BLaER1 treated with 17β-estradiol and CSF1 and Interleukin-3, amounts not matched to agents 10 nM and 100 nM (cell line): ENCODE measurements around the gene LOC128125822.
A peak's percentile ranks its signal among the peaks of the same experiment; 100 is the strongest.

ENCODE experiments used
- H3K27ac ChIP-seq, 11 experiments: shearing (Covaris generic); formaldehyde crosslinking; 2 replicates each; pipeline ENCODE4 v1.8.1; 2022
- H3K27me3 ChIP-seq, 11 experiments: shearing (Covaris generic); formaldehyde crosslinking; 2 replicates each; pipeline ENCODE4 v1.8.1; 2022
- H3K36me3 ChIP-seq, 11 experiments: shearing (Covaris generic); formaldehyde crosslinking; 2 replicates each; pipeline ENCODE4 v1.8.1; 2022
- H3K4me1 ChIP-seq, 10 experiments: shearing (Covaris generic); formaldehyde crosslinking; 2 replicates each; pipeline ENCODE4 v1.8.1; 2022
- H3K4me2 ChIP-seq, 11 experiments: shearing (Covaris generic); formaldehyde crosslinking; 2 replicates each; pipeline ENCODE4 v1.8.1; 2022
- H3K4me3 ChIP-seq, 10 experiments: shearing (Covaris generic); formaldehyde crosslinking; 2 replicates each; pipeline ENCODE4 v1.8.1; 2022
- H3K9ac ChIP-seq, 11 experiments: shearing (Covaris generic); formaldehyde crosslinking; 2 replicates each; pipeline ENCODE4 v1.8.1; 2022
- H3K9me3 ChIP-seq, 11 experiments: shearing (Covaris generic); formaldehyde crosslinking; replicated peaks in 1 of 11; 2 replicates each; pipeline ENCODE4 v1.8.1; 2022
- H4K20me1 ChIP-seq, 11 experiments: shearing (Covaris generic); formaldehyde crosslinking; 2 replicates each; pipeline ENCODE4 v1.8.1; 2022
- Cebpa-rat ChIP-seq, 11 experiments: shearing (Covaris generic); IDR thresholded peaks; 2 replicates each; pipeline ENCODE4 v1.8.1; 2022

The LOC128125822 gene

GRCh38 chr6:63533026-63533425 is 39.3 kb upstream of the LOC128125822 start:
- Histone ChIP-seq H3K4me3 (no peak overlapping the region), H3K36me3 (no peaks in the 10 kb centered on the region), H3K9me3 (no peaks in the 10 kb centered on the region), H3K27me3 (no peaks in the 10 kb centered on the region), H3K4me2 (no peak overlapping the region), H3K4me1 (peaks cover 0 to 10% (median 10%) of the 10 kb centered on the region in 10 experiments; a peak in 14 of 20 replicates), H3K9ac (no peak overlapping the region), H4K20me1 (no peaks in the 10 kb centered on the region), H3K27ac (no peak overlapping the region)
- TF ChIP-seq Cebpa-rat (IDR thresholded peaks at IDR 0.05): no peak

- Histone ChIP-seq H3K9me3 (no peaks in the 10 kb centered on the region), H3K9ac (no peak overlapping the region), H3K4me3 (no peak overlapping the region), H3K27me3 (no peaks in the 10 kb centered on the region), H4K20me1 (no peaks in the 10 kb centered on the region), H3K36me3 (no peaks in the 10 kb centered on the region), H3K27ac (no peak overlapping the region), H3K4me2 (no peak overlapping the region), H3K4me1 (peaks cover 0 to 10% (median 10%) of the 10 kb centered on the region in 10 experiments; a peak in 14 of 20 replicates)
- TF ChIP-seq Cebpa-rat (IDR thresholded peaks at IDR 0.05): no peak
Observed at GRCh38 chr6:63533952-63534351, 38.3 kb upstream of the LOC128125822 start.

- H3K4me3 ChIP-seq: no peak overlapping the region
- H3K27ac ChIP-seq: no peak overlapping the region
- H3K9ac ChIP-seq: no peak overlapping the region
- no peak for TF ChIP-seq Cebpa-rat (IDR thresholded peaks at IDR 0.05)
- no peaks in the 10 kb centered on the region for H4K20me1 ChIP-seq
- H3K9me3 ChIP-seq: no peaks in the 10 kb centered on the region
- H3K4me2 ChIP-seq: peak overlapping the region in 8 of 11 experiments; percentile 1 to 62 (median 48); a peak in 15 of 22 replicates
- H3K4me1 ChIP-seq: peaks cover 0 to 10% (median 10%) of the 10 kb centered on the region in 10 experiments; a peak in 14 of 20 replicates
- no peaks in the 10 kb centered on the region for H3K27me3 ChIP-seq
- no peaks in the 10 kb centered on the region for H3K36me3 ChIP-seq
Observed at GRCh38 chr6:63537201-63537958, 34.9 kb upstream of the LOC128125822 start.

GRCh38 chr6:63537959-63538300 is 34.4 kb upstream of the LOC128125822 start:
- no peaks in the 10 kb centered on the region for H3K27me3 ChIP-seq
- H4K20me1 ChIP-seq: no peaks in the 10 kb centered on the region
- no peak overlapping the region for H3K27ac ChIP-seq
- peaks cover 0 to 10% (median 10%) of the 10 kb centered on the region in 10 experiments; a peak in 14 of 20 replicates for H3K4me1 ChIP-seq
- no peaks in the 10 kb centered on the region for H3K9me3 ChIP-seq
- H3K4me3 ChIP-seq: no peak overlapping the region
- H3K4me2 ChIP-seq: peak overlapping the region in 4 of 11 experiments; percentile 1 to 62 (median 47); a peak in 4 of 22 replicates
- H3K9ac ChIP-seq: no peak overlapping the region
- H3K36me3 ChIP-seq: no peaks in the 10 kb centered on the region
- no peak for TF ChIP-seq Cebpa-rat (IDR thresholded peaks at IDR 0.05)

- TF ChIP-seq Cebpa-rat (IDR thresholded peaks at IDR 0.05): no peak
- no peak overlapping the region for H3K4me2 ChIP-seq
- H3K4me1 ChIP-seq: peaks cover 0 to 10% (median 10%) of the 10 kb centered on the region in 10 experiments; a peak in 14 of 20 replicates
Observed at GRCh38 chr6:63538550-63538949, 33.7 kb upstream of the LOC128125822 start.

GRCh38 chr6:63543001-63543400 is 29.3 kb upstream of the LOC128125822 start:
- Histone ChIP-seq H3K4me3 (no peak overlapping the region), H3K4me1 (no peaks in the 10 kb centered on the region), H3K9me3 (no peaks in the 10 kb centered on the region), H4K20me1 (no peaks in the 10 kb centered on the region), H3K36me3 (no peaks in the 10 kb centered on the region), H3K27me3 (no peaks in the 10 kb centered on the region), H3K9ac (no peak overlapping the region), H3K27ac (no peak overlapping the region), H3K4me2 (no peak overlapping the region)
- TF ChIP-seq Cebpa-rat (IDR thresholded peaks at IDR 0.05): no peak

More at GRCh38 chr6:63538550-63538949, 33.7 kb upstream of the LOC128125822 start:
- H3K27ac ChIP-seq: no peak overlapping the region
- H3K9ac ChIP-seq: no peak overlapping the region
- no peak overlapping the region for H3K4me3 ChIP-seq
- H3K27me3 ChIP-seq: no peaks in the 10 kb centered on the region
- no peaks in the 10 kb centered on the region for H3K9me3 ChIP-seq
- H3K36me3 ChIP-seq: no peaks in the 10 kb centered on the region
- no peaks in the 10 kb centered on the region for H4K20me1 ChIP-seq

- Histone ChIP-seq H3K9ac (no peak overlapping the region), H4K20me1 (no peaks in the 10 kb centered on the region), H3K27me3 (no peaks in the 10 kb centered on the region), H3K9me3 (no peaks in the 10 kb centered on the region), H3K4me3 (no peak overlapping the region), H3K36me3 (no peaks in the 10 kb centered on the region), H3K4me1 (no peaks in the 10 kb centered on the region), H3K4me2 (no peak overlapping the region), H3K27ac (no peak overlapping the region)
- no peak for TF ChIP-seq Cebpa-rat (IDR thresholded peaks at IDR 0.05)
Observed at GRCh38 chr6:63543982-63544381, 28.3 kb upstream of the LOC128125822 start.

- H3K4me1 ChIP-seq: no peaks in the 10 kb centered on the region
Observed at GRCh38 chr6:63546236-63546635, 26.0 kb upstream of the LOC128125822 start.

GRCh38 chr6:63546697-63547096 is 25.6 kb upstream of the LOC128125822 start:
- Histone ChIP-seq H3K27ac (no peak overlapping the region), H3K4me3 (no peak overlapping the region), H3K36me3 (no peaks in the 10 kb centered on the region), H3K27me3 (no peaks in the 10 kb centered on the region), H3K4me1 (no peaks in the 10 kb centered on the region), H4K20me1 (no peaks in the 10 kb centered on the region), H3K9me3 (no peaks in the 10 kb centered on the region), H3K4me2 (no peak overlapping the region), H3K9ac (no peak overlapping the region)
- no peak for TF ChIP-seq Cebpa-rat (IDR thresholded peaks at IDR 0.05)

More at GRCh38 chr6:63546236-63546635, 26.0 kb upstream of the LOC128125822 start:
- no peak for TF ChIP-seq Cebpa-rat (IDR thresholded peaks at IDR 0.05)
- Histone ChIP-seq H3K9me3 (no peaks in the 10 kb centered on the region), H3K9ac (no peak overlapping the region), H3K36me3 (no peaks in the 10 kb centered on the region), H3K27me3 (no peaks in the 10 kb centered on the region), H3K4me3 (no peak overlapping the region), H3K4me2 (no peak overlapping the region), H4K20me1 (no peaks in the 10 kb centered on the region), H3K27ac (no peak overlapping the region)

- Histone ChIP-seq H3K9ac (no peak overlapping the region), H3K9me3 (no peaks in the 10 kb centered on the region), H3K4me2 (no peak overlapping the region), H3K36me3 (no peaks in the 10 kb centered on the region), H3K4me1 (no peaks in the 10 kb centered on the region), H4K20me1 (no peaks in the 10 kb centered on the region), H3K27ac (no peak overlapping the region), H3K27me3 (no peaks in the 10 kb centered on the region), H3K4me3 (no peak overlapping the region)
- TF ChIP-seq Cebpa-rat (IDR thresholded peaks at IDR 0.05): no peak
Observed at GRCh38 chr6:63549076-63549475, 23.2 kb upstream of the LOC128125822 start.
